Fibroblast of villous mesenchyme (primary cell): ENCODE data around the gene GIT2. TPM values are rescaled to one million over a fixed set of nuclear protein-coding genes. Genes with fewer than 3 reads are reported as not detected.
A peak's percentile ranks its signal among the peaks of the same experiment; 100 is the strongest.

ENCODE experiments used
- DNase-seq: peaks from one replicate; pipeline ENCODE4 v3.0.0-alpha.2; 2010; ENCODE audit warnings: low read depth
- H3K4me3 ChIP-seq: 2 replicates; pipeline ENCODE4 v1.5.1; 2011; ENCODE audit warnings: low read depth, mild to moderate bottlenecking, low read length
- total RNA-seq: library from RNA; depleted of rRNA; stranded (reverse); fragments of >200 nt; gene quantifications from 2 replicates; pipeline ENCODE4 v1.2.3, GENCODE V29; 2012
- TF ChIP-seq, protein P1 (sequence below): IDR thresholded peaks from 2 replicates; pipeline ENCODE4 v1.5.1; 2012; ENCODE audit warnings: low read depth, mild to moderate bottlenecking, low read length; ENCODE audit not compliant: insufficient read depth

GIT2 gene
- total RNA-seq, 1 donor, result 54.4 TPM

DNA sequence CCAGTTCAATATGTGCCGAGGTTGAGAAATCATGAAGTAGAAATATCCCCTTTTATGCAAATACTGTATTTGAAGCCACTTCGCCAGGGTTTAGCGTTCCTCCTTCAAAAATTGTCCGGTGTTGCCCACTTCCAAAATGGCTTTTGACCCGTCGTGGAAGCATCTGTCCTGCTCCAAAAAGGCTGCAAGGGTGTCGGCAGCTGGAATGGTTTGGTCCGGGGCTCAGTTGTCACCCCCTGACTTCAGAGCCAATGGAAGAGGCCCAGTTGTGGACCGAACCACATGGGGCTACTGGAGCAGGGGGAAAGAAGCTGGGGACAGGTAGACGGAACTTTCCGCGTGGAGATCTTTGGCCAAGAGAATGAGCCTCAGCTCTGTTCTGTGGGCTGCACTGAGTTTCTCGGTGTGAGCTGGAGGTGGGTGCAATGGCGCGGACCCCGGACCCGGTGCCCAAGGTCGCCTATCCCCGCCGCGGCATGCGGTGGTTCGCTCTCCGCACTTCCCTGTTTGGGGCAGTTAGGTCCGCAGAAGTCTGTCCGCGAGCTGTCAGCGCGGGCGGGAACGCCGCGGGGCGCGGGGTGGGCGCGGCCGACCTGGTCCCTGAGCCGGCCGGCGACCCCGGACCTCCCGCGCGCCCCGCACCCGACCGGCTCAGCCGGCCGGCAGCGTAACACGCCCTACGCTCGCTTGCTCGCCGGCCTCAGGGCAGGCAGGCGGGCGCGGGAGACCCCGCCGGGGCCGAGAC is 2.9 kb upstream of the GIT2 start, which contains the start of gene ANKRD13A:
TSS of gene ANKRD13A (plus strand) at position 527 of the 745 bp plus-strand sequence. CDS start 259 bp downstream, outside the sequence.
- DNase-seq, result peak; percentile 97
- TF ChIP-seq, protein P1, sequence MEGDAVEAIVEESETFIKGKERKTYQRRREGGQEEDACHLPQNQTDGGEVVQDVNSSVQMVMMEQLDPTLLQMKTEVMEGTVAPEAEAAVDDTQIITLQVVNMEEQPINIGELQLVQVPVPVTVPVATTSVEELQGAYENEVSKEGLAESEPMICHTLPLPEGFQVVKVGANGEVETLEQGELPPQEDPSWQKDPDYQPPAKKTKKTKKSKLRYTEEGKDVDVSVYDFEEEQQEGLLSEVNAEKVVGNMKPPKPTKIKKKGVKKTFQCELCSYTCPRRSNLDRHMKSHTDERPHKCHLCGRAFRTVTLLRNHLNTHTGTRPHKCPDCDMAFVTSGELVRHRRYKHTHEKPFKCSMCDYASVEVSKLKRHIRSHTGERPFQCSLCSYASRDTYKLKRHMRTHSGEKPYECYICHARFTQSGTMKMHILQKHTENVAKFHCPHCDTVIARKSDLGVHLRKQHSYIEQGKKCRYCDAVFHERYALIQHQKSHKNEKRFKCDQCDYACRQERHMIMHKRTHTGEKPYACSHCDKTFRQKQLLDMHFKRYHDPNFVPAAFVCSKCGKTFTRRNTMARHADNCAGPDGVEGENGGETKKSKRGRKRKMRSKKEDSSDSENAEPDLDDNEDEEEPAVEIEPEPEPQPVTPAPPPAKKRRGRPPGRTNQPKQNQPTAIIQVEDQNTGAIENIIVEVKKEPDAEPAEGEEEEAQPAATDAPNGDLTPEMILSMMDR, result no peak
- peak within 1 kb of the TSS; percentile 84 for H3K4me3 ChIP-seq

DNA sequence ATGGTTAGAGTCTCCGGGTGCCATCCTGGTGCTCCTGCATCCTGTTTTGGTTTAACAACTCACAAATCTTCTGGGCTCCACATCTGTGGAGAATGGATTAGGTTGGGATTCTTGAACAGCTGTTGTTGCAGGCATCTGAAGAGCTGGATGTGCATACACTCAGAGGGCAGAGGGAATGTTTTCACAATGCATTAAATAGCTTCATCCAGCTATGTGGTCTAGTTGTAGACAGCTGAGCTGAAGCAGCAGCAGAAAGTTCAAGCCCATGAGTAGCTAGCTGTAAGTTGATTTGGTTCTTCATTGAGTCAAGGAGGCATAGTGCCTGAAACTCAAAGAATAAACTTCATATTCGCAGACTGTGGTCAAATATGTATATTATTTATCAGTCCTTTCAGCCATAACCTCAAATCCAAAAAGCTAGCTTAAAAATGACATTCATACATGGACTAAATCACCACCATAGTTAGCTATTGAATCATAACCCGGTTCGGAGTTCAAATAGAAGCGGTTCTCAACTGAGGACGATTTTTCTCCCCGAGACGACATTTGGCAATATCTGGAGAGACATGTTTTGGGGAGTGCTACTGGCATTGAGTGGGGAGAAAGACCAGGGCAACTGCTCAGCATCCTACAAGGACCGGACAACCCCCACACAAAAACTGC is 2.2 kb upstream of the GIT2 start:
- peak overlapping the region; percentile 84 for H3K4me3 ChIP-seq
- TF ChIP-seq, protein P1, result no peak
- peak; percentile 78 for DNase-seq

DNA sequence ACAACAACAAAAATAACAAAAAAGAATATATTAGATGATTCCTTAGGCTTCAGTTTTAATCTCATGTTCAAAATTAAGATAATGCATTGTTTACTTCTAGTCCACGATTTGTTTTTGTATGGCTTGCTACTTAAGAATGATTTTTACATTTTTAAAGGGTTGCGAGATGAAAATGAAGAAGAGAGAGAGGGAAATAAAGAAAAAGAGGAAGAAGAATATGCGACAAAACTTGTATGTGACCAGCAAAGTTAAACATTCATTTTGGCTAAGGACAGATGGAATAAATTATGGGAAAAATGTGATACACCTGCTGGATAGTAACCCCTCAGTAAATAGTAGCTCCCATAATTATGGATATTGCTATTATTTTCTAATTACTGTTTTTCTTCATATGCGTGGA is 1.2 kb upstream of the GIT2 start:
- DNase-seq, result no peak
- H3K4me3 ChIP-seq, result no peak overlapping the region
- TF ChIP-seq, protein P1, result no peak

DNA sequence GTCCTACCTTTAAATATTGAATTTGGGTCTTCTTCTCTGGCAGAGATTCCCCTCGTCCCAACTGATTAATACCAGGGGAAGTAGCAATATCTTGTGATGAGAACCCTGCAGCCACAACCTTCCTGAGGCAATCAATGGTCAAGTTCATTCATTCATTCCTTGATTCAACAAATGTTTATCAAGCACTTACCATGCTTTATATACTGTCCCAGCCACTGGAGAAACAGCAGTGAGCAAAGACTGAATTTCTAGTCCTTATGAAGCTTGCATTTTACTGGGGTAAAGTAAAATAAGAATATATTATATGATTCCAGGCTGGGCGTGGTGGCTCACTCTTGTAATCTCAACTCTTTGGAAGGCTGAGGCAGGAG is 300 bp upstream of the GIT2 start:
- TF ChIP-seq, protein P1, result no peak
- peak overlapping the region; percentile 73 for H3K4me3 ChIP-seq
- DNase-seq, result no peak

DNA sequence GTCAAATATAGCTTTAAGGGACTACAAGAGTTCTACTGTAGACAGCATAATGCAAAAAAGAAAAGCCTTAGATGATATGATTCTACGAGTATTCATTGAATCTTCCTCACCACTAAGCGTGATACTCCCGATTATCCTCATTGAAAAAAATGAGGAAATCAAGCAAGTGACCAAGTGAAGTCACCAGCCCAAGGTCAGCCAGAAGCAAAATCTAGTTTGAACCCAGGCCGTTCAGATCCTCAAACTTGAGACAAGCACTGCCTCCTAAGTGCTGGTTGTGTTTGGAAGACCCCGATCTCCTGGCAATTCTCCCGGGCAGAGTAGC is 845 bp downstream of the GIT2 start:
- no peak for DNase-seq
- peak overlapping the region; percentile 73 for H3K4me3 ChIP-seq
- TF ChIP-seq, protein P1, result no peak

DNA sequence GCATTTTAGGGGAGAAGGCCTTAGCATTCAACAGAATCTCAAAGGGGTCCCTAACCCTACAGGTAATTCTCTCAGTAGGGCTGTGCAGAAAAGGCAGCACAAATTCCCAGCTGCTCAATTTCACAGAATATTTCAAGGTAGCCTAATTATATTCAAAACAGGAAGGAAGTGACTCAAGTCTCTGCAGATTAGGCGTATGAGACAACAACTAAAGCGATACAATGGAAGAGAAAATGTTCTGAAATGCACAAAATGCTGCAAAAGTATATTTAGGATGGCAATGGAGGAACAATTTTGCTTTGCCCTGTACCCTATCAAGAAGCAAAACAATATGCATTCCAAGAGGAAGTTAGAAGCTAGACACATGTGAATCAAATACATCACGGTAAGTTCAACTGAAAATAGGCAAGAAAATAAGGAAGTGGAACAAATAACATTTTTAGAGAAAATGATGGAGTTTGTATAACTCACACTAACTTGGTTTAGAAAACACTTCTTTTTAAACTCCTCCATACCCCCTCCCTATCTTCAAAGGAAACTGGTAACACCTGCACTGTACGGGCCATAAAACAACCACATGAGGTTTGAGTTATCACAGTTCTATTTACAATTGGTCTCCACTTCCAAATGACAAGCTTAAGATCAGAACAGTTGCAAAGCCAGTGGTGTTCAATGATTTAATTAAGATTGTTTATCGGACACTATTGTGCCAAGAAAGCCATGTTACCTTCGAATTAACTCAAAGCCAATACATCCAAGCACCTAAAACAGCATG is 1.6 kb downstream of the GIT2 start:
- no peak for DNase-seq
- TF ChIP-seq, protein P1, result no peak
- H3K4me3 ChIP-seq, result peak overlapping the region; percentile 73
